Mesodermal cell (in vitro differentiated cells): ENCODE measurements around the gene HOXC10.

ENCODE experiments used
- H3K27ac ChIP-seq: 2 replicates; pipeline ENCODE4 v1.7.0; 2013; ENCODE audit warnings: mild to moderate bottlenecking, low read depth, low read length, moderate library complexity; ENCODE audit not compliant: severe bottlenecking
- H3K36me3 ChIP-seq: 2 replicates; pipeline ENCODE4 v1.7.1; 2013; ENCODE audit warnings: mild to moderate bottlenecking, low read length, moderate library complexity; ENCODE audit not compliant: control insufficient read depth, insufficient read depth
- H3K4me1 ChIP-seq: one replicate; pipeline ENCODE4 v1.7.1; 2013; ENCODE audit warnings: mild to moderate bottlenecking, low read length; ENCODE audit not compliant: insufficient read depth, control insufficient read depth, poor library complexity, severe bottlenecking
- H3K4me3 ChIP-seq: 2 replicates; pipeline ENCODE4 v1.7.0; 2013; ENCODE audit warnings: low read length, control low read depth, mild to moderate bottlenecking; ENCODE audit not compliant: insufficient read depth, poor library complexity, severe bottlenecking; ENCODE audit errors: extremely low read depth
- H3K9me3 ChIP-seq: 2 replicates; pipeline ENCODE4 v1.7.1; 2013; ENCODE audit warnings: mild to moderate bottlenecking, low read length, moderate library complexity; ENCODE audit not compliant: control insufficient read depth
- WGBS, 2 experiments: methylation state at CpG; one replicate each; pipeline ENCODE4 v1.1.5; 2013; ENCODE audit warnings: missing lambda C conversion rate in 2 of 2; ENCODE audit not compliant: insufficient coverage in 2 of 2; 5-methylcytosine and 5-hydroxymethylcytosine counted together

HOXC10 gene

GRCh38 chr12:53996240-53997203, 11.6 kb downstream of the HOXC10 start:
- H3K27ac ChIP-seq: no peak overlapping the region
- no peaks in the 10 kb centered on the region for H3K36me3 ChIP-seq
- peaks cover 6% of the 10 kb centered on the region for H3K4me1 ChIP-seq
- H3K4me3 ChIP-seq: peak overlapping the region; percentile 14
- 13 to 32% methylated on average over 16 to 20 of the region's 29 CpGs for WGBS, 2 experiments
- no peaks in the 10 kb centered on the region for H3K9me3 ChIP-seq

- H3K27ac ChIP-seq: peak overlapping the region; percentile 29
Observed at GRCh38 chr12:53997204-53998109, 12.5 kb downstream of the HOXC10 start.

GRCh38 chr12:53998110-53998899, 13.4 kb downstream of the HOXC10 start:
- Histone ChIP-seq H3K4me1 (peaks cover 6% of the 10 kb centered on the region), H3K27ac (peak overlapping the region; percentile 6), H3K9me3 (no peaks in the 10 kb centered on the region), H3K4me3 (no peak overlapping the region), H3K36me3 (no peaks in the 10 kb centered on the region)
- 7 to 19% methylated on average over 3 to 5 of the region's 11 CpGs for WGBS, 2 experiments

More at GRCh38 chr12:53997204-53998109, 12.5 kb downstream of the HOXC10 start:
- peaks cover 6% of the 10 kb centered on the region for H3K4me1 ChIP-seq
- H3K9me3 ChIP-seq: no peaks in the 10 kb centered on the region
- WGBS, 2 experiments: 8 to 9% methylated on average over 22 to 27 of the region's 35 CpGs
- peak overlapping the region; percentile 14 for H3K4me3 ChIP-seq
- H3K36me3 ChIP-seq: no peaks in the 10 kb centered on the region

GRCh38 chr12:53998900-53999236, 13.9 kb downstream of the HOXC10 start:
- Histone ChIP-seq H3K36me3 (no peaks in the 10 kb centered on the region), H3K27ac (no peak overlapping the region), H3K4me1 (peaks cover 6% of the 10 kb centered on the region), H3K9me3 (no peaks in the 10 kb centered on the region), H3K4me3 (no peak overlapping the region)
- 31% methylated on average over 3 of the region's 13 CpGs; no CpG with 5 or more reads in 1 of the 2 experiments for WGBS, 2 experiments

GRCh38 chr12:53999559-54000115, 14.7 kb downstream of the HOXC10 start:
- H3K36me3 ChIP-seq: no peaks in the 10 kb centered on the region
- peaks cover 6% of the 10 kb centered on the region for H3K4me1 ChIP-seq
- no peak overlapping the region for H3K27ac ChIP-seq
- WGBS, 2 experiments: 5 to 10% methylated on average over 26 to 28 of the region's 35 CpGs
- H3K9me3 ChIP-seq: no peaks in the 10 kb centered on the region
- H3K4me3 ChIP-seq: peak overlapping the region; percentile 26

GRCh38 chr12:54000116-54001114, 15.5 kb downstream of the HOXC10 start, which contains the start of gene HOXC9:
HOXC9 (plus strand) TSS chr12:54000161; CDS start chr12:54000189, 28 bp downstream.
- Histone ChIP-seq H3K9me3 (no peaks in the 10 kb centered on the region), H3K27ac (peak within 1 kb of the TSS; percentile 2), H3K4me1 (peaks cover 6% of the 10 kb centered on the region), H3K4me3 (peak within 1 kb of the TSS; percentile 26), H3K36me3 (no peaks in the 10 kb centered on the region)
- 3 to 4% methylated on average over 74 to 83 of the region's 87 CpGs for WGBS, 2 experiments

GRCh38 chr12:54001283-54002187, 16.6 kb downstream of the HOXC10 start:
- Histone ChIP-seq H3K4me1 (no peaks in the 10 kb centered on the region), H3K4me3 (peak overlapping the region; percentile 16), H3K36me3 (no peaks in the 10 kb centered on the region), H3K9me3 (no peaks in the 10 kb centered on the region), H3K27ac (peak overlapping the region; percentile 29)
- 0 to 5% methylated on average over 6 to 7 of the region's 8 CpGs for WGBS, 2 experiments

- no peaks in the 10 kb centered on the region for H3K36me3 ChIP-seq
- whole genome bisulfite sequencing, 2 experiments: 16 to 25% methylated on average over 8 to 12 of the region's 19 CpGs
- no peaks in the 10 kb centered on the region for H3K4me1 ChIP-seq
- H3K9me3 ChIP-seq: no peaks in the 10 kb centered on the region
- no peak overlapping the region for H3K4me3 ChIP-seq
- H3K27ac ChIP-seq: peak overlapping the region; percentile 29
Observed at GRCh38 chr12:54002278-54002914, 17.4 kb downstream of the HOXC10 start.
